MM.1S (cell line): ENCODE data around the gene PDK1.

ENCODE experiments used
- DNase-seq: peaks from one replicate; pipeline ENCODE4 v3.0.0-alpha.2; 2015
- H2AFZ ChIP-seq: fragments of 300-600 bp; sonication (generic); 2 replicates; pipeline ENCODE4 v1.6.0; 2016; ENCODE audit warnings: antibody characterized with exemption, low read length
- H3F3A ChIP-seq: fragments of 300-600 bp; sonication (generic); 2 replicates; pipeline ENCODE4 v1.6.1; 2016; ENCODE audit warnings: mild to moderate bottlenecking, antibody characterized with exemption, low read length, moderate library complexity, mixed read lengths; ENCODE audit not compliant: insufficient read depth
- H3K27ac ChIP-seq: fragments of 300-600 bp; sonication (generic); 2 replicates; pipeline ENCODE4 v1.5.1; 2016; ENCODE audit warnings: mild to moderate bottlenecking, low read length
- H3K27me3 ChIP-seq: fragments of 300-600 bp; sonication (generic); replicated peaks from 2 replicates; pipeline ENCODE4 v1.6.0; 2016; ENCODE audit warnings: low read length; ENCODE audit not compliant: insufficient read depth
- H3K36me3 ChIP-seq: fragments of 300-600 bp; sonication (generic); replicated peaks from 2 replicates; pipeline ENCODE4 v1.6.1; 2016; ENCODE audit warnings: mild to moderate bottlenecking, low read length, mixed read lengths; ENCODE audit not compliant: insufficient read depth
- H3K4me1 ChIP-seq: fragments of 300-600 bp; sonication (generic); 2 replicates; pipeline ENCODE4 v1.6.1; 2016; ENCODE audit warnings: low read length, mixed read lengths
- H3K4me2 ChIP-seq: fragments of 300-600 bp; sonication (generic); 2 replicates; pipeline ENCODE4 v1.6.0; 2016; ENCODE audit warnings: low read depth, low read length
- H3K4me3 ChIP-seq: fragments of 300-600 bp; sonication (generic); 2 replicates; pipeline ENCODE4 v1.5.1; 2016; ENCODE audit warnings: low read length, mixed read lengths
- H3K79me2 ChIP-seq: fragments of 300-600 bp; sonication (generic); 2 replicates; pipeline ENCODE4 v1.6.1; 2016; ENCODE audit warnings: mixed run types, low read length, mixed read lengths
- H3K9ac ChIP-seq: fragments of 300-600 bp; sonication (generic); 2 replicates; pipeline ENCODE4 v1.6.1; 2016; ENCODE audit warnings: low read length, mixed read lengths
- H3K9me2 ChIP-seq: fragments of 300-600 bp; sonication (generic); replicated peaks from 2 replicates; pipeline ENCODE4 v1.6.1; 2016; ENCODE audit warnings: mild to moderate bottlenecking, low read length, mixed read lengths; ENCODE audit not compliant: insufficient read depth
- H3K9me3 ChIP-seq: fragments of 300-600 bp; sonication (generic); replicated peaks from 2 replicates; pipeline ENCODE4 v1.6.1; 2016; ENCODE audit warnings: mild to moderate bottlenecking, low read length, mixed read lengths; ENCODE audit not compliant: insufficient read depth
- H4K20me1 ChIP-seq: fragments of 300-600 bp; sonication (generic); 2 replicates; pipeline ENCODE4 v1.6.1; 2016; ENCODE audit warnings: mild to moderate bottlenecking, low read length, moderate library complexity, mixed read lengths; ENCODE audit not compliant: insufficient read depth
- CTCF ChIP-seq: fragments of 300-600 bp; sonication (generic); IDR thresholded peaks from 2 replicates; pipeline ENCODE4 v1.5.1; 2016; ENCODE audit warnings: antibody characterized with exemption, low read length, mixed read lengths
- EZH2 ChIP-seq: fragments of 300-600 bp; sonication (generic); optimal IDR thresholded peaks from 2 replicates; pipeline ENCODE3; 2017; ENCODE audit warnings: low read depth, mild to moderate bottlenecking, antibody characterized with exemption, low read length, mixed read lengths
- EZH2phosphoT487 ChIP-seq: fragments of 300-600 bp; sonication (generic); IDR thresholded peaks from 2 replicates; pipeline ENCODE4 v1.6.1; 2018; ENCODE audit warnings: antibody characterized with exemption, low read length

Gene PDK1

GRCh38 chr2:172564376-172564775, 8.5 kb downstream of the PDK1 start:
- no peak overlapping the region for H3K4me3 ChIP-seq
- peaks cover 35% of the 10 kb centered on the region for H3K4me1 ChIP-seq
- 0 out of 2 replicates have a peak, but pooled peaks cover 3% of the 10 kb centered on the region for H4K20me1 ChIP-seq
- no peaks in the 10 kb centered on the region for H3K9me2 ChIP-seq
- DNase-seq: no peak
- H3K4me2 ChIP-seq: no peak overlapping the region
- peaks cover 100% of the 10 kb centered on the region for H3K79me2 ChIP-seq
- H3K36me3 ChIP-seq: peaks cover 57% of the 10 kb centered on the region
- peaks cover 38% of the 10 kb centered on the region for H3F3A ChIP-seq
- H3K9ac ChIP-seq: no peak overlapping the region
- TF ChIP-seq EZH2phosphoT487: no peak
- TF ChIP-seq EZH2: no peak
- no peak for TF ChIP-seq CTCF
- no peak overlapping the region for H3K27ac ChIP-seq
- H2AFZ ChIP-seq: no peak overlapping the region
- H3K27me3 ChIP-seq: no peaks in the 10 kb centered on the region
- H3K9me3 ChIP-seq: no peaks in the 10 kb centered on the region

- Histone ChIP-seq H3K4me1 (0 out of 2 replicates have a peak, but pooled peaks cover 5% of the 10 kb centered on the region), H3K9ac (no peak overlapping the region), H3F3A (peaks cover 16% of the 10 kb centered on the region; the same call in 1 of the 2 replicates), H3K27me3 (no peaks in the 10 kb centered on the region), H2AFZ (no peak overlapping the region), H3K4me3 (no peak overlapping the region), H3K79me2 (peaks cover 95% of the 10 kb centered on the region), H3K4me2 (no peak overlapping the region), H3K9me3 (no peaks in the 10 kb centered on the region), H3K27ac (no peak overlapping the region), H3K9me2 (no peaks in the 10 kb centered on the region), H3K36me3 (peaks cover 60% of the 10 kb centered on the region), H4K20me1 (0 out of 2 replicates have a peak, but pooled peaks cover 3% of the 10 kb centered on the region)
- DNase-seq: no peak
- no peak for TF ChIP-seq EZH2phosphoT487
- no peak for TF ChIP-seq CTCF
- no peak for TF ChIP-seq EZH2
These were observed 15.4 kb downstream of the PDK1 start for GRCh38 chr2:172571245-172571644.

GRCh38 chr2:172572981-172573380, 17.1 kb downstream of the PDK1 start:
- Histone ChIP-seq H3K9ac (no peak overlapping the region), H2AFZ (no peak overlapping the region), H3K27ac (no peak overlapping the region), H3K27me3 (no peaks in the 10 kb centered on the region), H3K9me2 (no peaks in the 10 kb centered on the region), H3K4me3 (no peak overlapping the region), H3K4me2 (no peak overlapping the region), H4K20me1 (no peaks in the 10 kb centered on the region), H3K4me1 (peaks cover 12% of the 10 kb centered on the region), H3K79me2 (peaks cover 95% of the 10 kb centered on the region), H3K36me3 (peaks cover 58% of the 10 kb centered on the region), H3K9me3 (no peaks in the 10 kb centered on the region), H3F3A (peaks cover 27% of the 10 kb centered on the region)
- no peak for DNase-seq
- TF ChIP-seq EZH2: no peak
- no peak for TF ChIP-seq CTCF
- TF ChIP-seq EZH2phosphoT487: no peak
